SIG-M5 treated with dmso at 0.1 percent for 504 hours (cell line): ENCODE measurements around the gene SYNJ2.

Source experiments
- DNase-seq: peaks from one replicate; lab custom pipeline; 2025; ENCODE audit not compliant: unreplicated experiment; lab: John Stamatoyannopoulos, UW

The SYNJ2 gene

DNA sequence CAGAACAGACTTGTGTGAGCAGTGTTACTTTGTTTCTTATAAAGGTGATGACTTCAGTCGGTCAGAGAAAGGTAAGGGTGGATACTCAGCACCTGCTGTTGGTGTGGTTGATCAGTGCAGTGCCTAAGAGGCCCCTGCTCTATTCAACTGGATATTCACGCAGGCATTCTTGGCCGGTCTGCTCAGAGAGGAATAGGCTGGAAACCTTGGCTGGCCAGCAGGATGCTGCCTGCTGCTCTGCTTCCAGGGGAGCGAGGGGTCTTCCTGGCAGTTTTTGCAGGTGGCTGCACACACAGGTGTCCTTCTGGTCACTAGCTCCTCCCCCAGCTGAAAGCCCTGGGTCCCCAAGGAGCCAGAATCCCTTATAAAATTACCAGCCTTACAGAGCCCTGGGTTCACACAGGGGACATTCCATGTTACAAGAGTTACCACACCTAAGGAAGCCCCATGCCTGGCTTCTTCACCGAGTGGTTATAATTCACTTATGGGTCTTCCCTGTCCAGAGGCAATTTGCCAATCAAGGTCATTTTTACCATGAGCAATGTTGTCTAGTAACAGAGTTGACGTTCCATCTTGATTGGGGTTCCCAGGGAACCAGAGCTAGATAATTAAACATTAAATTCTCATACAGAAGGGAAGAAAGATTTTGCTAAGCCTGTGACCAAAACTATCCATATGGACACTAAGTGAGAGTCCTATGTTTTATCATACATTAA is 16.4 kb downstream of the SYNJ2 start:
- DNase-seq: no peak

DNA sequence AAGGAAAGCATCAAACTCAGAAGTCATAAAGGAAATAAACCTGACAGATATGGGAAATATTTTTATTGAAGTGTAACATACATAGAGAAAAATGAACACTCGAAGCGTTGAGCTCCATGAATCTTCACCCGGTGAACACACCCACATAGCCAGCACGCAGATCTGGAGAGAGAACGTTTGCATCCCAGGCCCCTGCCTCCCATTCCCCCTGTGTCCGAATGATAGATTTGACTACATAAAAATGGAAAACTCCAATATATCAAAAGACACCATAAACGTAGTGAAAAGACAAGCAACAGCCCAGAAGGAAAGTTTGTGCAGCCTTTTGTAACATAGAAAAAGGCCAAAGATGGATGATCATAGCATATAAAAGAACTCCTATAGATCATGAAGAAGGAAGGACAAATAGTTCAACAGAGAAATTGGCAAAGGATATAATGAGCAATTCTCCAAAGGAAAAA is 17.1 kb downstream of the SYNJ2 start:
- no peak for DNase-seq

DNA sequence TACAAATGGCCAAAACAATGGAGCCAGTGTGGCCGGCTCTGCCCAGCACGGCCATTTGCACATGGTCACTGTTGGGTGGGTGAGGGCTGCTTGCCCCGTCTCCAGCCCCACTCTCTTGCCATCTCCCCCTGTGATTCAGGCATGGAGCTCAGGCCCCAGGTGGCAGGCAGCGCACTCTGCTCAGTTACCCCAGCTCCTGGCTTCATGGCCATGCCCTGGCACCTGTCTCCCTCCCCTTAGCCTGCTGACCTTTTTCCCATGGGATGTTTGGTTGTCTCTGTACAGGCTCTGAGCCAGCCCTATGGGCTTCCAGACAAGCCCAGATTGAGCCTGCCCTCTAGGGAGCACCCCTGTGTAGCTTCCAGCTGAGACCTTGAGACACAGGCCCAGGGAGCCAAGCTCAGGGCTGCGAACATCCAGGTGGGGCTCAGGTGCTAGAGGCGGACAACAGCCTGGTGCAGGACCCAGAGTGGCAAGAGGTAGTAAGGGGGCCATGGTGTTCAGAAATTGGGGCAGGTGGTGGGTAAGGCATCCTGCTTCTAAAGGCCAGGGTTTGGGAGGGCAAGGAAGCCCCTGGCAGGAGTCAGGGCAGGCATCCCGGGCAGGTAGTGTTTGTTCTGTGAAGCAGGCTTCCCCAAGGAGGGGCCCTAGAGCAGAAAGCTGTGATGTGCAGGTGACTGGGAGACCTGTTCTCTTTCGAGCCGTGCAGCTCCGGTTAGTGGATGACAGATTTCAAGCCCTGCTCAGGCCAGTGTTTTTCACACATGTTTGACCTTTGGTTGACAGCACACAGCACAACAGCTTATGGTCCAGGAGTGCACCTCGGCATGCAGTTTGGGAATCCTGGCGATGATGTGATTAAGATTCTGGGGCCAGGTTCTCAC is 17.7 kb downstream of the SYNJ2 start:
- DNase-seq: no peak

DNA sequence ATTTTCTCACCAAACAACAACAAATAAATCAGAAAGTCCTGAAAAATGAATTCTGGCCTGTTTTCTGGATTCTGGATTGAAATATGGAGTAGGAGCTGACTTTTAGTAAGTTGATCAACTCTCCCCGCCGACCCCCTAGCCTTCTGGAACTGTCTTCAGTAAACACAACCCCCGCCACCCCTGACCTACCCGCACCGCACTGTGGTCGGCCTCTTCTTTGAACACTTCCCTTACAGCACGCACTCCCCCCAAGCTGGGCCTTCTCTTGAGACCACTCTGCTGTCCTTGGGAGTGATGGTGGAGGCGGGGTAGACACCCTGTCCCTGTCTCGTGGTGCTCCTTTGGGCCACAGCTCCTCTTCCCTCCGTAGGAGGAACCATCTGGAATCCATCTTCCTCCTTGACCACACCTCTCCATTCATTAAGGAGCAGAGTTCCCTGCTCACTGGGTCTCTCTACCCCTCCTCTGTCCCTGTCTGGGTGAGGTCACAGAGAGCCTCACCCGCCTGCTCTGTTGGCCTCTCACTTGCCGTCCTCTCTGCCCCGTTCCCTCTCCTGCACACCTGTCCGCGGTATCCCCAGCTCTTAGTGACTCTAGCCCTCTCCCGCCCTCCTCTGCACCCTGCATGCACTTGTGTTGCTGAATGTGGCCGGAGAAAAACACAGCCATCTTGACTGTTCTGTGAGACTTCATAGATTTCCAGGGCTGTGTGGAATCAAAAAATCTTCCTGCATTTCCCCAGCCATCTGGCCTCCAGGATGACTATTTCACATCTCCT is 19.1 kb downstream of the SYNJ2 start:
- DNase-seq: no peak

DNA sequence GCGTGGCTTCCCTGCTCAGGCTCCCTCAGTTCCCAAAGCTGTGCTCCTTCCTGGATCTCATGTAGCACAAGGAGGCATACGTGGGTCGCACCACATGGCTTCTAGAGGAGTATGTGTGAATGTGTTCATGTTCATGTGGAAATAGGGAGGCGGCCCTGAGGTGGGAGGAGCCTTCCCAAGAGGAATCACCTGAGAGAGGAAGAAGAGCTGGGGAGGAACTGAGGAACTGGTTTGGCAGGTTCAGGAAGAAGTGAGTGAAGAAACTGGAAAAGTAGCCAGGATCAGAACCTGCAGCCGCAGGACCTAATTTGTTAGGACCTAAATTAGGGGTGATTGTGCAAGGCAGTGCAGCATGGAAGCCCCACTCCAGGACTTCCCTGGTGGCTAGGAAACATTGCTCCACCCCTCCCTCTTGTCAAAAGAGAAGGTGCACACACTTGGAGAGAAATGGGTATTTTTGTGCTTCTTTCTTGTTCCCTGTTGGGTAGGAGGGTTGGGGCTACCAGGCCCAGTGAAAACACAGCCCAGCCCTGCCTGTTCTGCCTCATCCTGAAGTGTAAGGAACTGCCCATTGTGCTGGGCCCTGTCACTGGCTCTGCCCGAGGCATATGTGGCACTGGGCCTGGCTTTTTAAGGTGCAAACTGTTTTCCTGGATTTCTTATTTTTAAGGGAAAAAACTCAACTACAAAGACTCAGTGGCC is 20.7 kb downstream of the SYNJ2 start:
- no peak for DNase-seq

DNA sequence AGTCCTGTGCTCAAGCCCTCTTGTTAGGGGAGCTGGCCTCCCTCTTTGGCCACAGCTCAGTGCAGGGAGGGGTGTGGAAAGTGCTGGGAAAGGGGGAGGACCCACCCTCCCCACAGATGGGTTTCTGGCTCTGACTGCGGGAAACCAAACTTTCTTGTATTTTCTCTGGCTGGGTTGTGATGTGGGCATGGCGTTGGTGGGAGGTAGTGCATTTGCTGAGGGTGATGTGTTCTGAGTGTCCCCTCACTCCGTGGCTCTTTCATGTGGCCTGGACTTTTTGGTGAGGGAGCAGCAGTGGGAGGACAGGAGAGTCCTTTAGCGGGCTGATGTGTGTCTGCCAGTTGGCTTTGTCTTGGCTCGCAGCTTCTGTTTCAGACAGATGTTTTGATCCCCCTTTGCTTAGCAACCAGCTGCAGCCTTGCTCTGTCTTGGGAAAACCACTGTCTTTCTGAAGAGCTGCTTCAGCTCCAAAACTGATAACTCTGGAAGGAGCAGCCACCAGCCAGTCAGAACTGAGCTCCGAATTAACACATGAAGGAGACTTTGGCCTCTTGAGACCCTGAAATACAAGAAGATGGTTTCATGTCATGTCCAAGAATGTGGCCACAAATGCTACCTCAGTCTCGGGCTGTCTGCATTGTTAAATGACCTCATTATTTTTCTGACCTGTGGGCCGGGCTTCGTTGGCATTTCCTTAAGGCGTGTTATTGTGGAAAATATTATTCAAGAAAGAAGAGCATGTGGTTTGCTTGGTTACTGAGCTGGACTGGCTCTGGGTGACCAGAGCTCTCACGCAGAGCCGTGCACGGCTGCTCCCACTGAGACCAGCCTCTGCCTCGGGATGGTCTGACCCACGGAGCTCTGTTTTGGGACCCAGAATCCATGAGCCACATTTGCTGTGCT is 21.5 kb downstream of the SYNJ2 start:
- no peak for DNase-seq

DNA sequence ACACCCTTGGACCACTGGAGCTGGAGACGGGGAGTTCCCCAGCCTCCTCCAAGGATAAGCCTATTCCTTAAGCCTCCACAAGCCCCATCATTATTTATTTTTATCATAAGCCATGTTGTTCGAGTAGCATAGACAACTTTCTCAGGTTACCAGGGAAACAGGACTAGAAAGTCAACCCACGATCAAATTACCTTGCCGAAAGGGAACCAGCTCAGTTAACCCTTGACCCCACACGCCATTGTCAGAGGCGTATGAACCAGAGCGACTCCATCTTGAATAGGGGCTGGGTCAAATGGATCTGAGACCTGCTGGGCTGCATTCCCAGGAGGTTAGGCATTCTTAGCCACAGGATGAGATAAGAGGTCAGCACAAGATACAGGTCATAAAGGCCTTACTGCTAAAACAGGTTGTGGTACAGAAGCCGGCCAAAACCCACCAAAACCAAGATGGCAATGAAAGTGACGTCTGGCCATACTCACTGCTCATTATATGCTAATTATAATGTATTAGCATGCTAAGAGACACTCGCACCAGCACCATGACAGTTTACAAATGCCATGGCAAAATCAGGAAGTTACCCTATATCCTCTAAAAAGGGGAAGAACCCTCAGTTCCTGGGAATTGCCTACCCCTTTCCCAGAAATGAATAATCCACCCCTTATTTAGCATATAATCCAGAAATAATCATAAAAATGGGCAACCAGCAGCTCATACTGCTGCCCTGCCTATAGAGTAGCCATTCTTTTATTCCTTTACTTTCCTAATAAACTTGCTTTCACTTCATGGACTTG is 22.4 kb downstream of the SYNJ2 start:
- no peak for DNase-seq

DNA sequence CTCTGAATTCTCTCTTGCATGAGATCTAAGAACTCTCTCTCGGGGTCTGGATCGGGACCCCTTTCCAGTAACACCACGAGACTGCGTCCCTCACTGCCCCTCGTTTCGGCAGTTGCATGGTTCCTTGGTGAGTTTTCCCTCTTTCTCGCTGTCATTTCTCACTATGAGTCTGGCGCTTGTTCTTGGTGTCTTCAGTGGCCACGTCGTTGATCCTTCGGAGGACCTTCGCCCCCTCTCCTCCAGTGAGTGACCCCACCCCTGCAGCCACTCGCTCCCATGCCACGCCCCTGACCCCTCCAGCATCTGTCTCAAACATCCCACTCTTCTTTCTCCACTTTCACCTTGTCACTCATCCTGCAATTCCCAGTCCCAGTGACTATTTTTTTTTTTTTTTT is 23.0 kb downstream of the SYNJ2 start:
- DNase-seq: no peak

DNA sequence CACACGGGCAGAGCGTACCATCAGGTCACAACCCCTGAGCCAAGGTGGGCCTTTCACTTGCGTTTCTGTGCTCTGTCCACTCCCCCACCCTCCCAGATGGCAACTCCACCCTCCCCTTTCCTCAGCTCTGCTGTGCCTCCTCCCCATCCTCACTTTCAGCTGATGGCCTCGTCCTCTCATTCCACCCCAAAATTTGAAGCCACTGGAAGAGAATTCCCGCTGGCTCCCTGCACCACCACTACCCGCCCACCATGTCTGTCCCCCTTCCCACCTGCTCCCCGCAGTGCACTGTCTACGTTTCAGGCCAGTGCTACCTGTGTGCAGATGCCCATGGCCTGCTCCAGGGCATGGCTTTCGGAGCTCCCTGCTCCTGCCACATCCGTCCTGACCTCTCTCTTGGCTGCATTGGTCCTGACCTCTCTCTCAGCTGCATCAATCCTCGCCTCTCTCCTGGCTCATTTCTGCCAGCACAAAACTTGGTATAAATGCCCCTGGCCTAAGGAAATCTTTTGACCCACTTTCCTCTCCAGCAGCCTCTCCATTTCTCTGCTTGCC is 24.0 kb downstream of the SYNJ2 start:
- DNase-seq: no peak

DNA sequence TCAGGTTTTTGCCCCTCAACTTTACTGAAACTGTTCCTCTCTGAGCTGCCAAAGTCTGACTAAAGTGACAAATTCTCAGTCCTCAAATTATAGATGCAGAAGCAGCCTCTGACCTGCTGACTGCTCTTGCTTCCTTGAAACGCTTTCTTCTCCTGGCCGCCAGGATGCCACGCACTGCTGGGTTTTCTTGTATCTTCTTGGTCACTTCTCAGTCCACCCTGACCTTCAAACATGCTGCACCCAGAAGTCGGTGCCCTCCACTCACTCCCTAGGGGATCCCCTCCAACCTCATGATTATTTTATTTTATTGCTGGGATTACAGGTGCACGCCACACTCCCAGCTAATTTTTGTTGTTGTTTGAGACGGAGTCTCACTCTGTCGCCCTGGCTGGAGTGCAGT is 24.7 kb downstream of the SYNJ2 start:
- DNase-seq: no peak

DNA sequence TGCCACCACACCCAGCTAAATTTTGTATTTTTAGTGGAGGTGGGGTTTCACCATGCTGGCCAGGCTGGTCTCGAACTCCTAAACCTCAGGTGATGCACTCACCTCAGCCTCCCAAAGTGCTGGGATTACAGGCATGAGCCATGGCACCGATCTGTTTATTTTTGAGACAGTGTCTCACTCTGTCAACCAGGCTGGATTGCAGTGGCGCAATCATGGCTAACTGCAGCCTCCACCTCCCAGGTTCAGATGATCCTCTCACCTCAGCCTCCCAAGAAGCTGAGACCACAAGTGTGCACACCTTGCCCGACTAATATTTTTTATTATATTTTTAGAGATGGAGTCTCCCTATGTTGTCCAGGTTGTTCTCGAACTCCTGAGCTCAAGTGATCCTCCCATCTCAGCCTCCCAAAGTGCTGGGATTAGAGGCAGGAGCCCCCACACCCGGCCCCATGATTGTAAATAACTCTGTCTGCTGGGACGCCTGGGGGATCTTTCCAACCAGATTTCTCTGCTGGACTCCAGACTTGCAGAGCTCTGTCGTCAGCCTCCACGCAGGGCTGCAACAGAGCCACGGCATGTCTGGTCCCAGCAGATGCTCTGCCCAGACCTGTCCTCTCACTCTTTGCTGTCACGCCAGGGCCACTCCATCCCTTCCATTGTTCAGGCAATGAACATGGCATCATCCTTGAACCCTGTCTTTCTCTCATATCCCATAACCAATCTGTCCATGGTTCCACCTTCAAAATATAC is 25.3 kb downstream of the SYNJ2 start:
- DNase-seq: no peak

DNA sequence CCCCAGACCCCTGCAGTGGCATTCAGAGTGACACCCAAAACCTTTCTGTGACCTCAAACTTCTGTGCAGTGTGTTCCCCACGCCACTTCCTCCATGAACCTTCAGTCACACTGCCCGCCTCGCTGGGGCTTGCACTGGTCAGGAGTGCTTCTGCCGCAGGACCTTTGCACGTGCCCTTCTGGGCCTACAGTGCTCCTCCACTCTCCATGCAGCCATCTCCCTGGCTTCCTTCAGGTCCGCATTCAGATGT is 27.1 kb downstream of the SYNJ2 start:
- DNase-seq: no peak

DNA sequence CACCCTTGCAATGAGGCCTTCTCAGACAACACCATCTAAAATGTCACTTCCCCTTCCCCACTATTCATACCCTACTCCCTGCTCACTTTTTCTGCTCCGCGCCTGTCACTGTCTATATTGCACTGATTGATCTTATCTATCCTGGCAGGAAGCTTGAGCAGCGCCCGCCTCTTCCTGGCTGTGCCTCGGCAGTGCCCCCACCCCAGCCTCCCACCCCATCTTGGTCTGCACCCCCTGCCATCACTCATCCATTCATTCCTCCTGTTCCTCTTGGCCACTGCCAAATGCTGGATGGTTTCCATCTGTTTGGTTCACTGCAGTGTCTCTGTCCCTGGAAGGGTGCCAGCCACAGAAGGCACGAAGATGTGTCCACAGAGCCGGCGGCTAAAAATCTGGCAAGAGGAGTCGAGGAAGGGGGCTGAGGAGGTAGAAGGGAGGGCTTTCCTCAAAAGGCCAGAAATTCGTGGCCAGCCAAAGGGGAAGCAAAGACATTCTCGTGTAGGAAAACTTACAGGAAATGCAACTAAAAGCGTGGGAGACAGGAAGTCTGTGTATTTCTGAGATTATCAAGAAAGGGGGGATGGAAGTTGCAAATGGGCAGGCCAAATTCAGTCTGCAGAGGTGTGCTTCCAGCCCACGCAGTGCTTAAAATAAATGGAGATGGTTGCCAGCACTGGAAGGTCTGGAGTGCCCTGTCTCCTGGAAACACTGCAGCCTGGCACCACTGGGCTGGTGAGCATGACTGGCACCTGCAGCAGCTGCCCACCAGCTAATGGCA is 27.6 kb downstream of the SYNJ2 start:
- DNase-seq: no peak

DNA sequence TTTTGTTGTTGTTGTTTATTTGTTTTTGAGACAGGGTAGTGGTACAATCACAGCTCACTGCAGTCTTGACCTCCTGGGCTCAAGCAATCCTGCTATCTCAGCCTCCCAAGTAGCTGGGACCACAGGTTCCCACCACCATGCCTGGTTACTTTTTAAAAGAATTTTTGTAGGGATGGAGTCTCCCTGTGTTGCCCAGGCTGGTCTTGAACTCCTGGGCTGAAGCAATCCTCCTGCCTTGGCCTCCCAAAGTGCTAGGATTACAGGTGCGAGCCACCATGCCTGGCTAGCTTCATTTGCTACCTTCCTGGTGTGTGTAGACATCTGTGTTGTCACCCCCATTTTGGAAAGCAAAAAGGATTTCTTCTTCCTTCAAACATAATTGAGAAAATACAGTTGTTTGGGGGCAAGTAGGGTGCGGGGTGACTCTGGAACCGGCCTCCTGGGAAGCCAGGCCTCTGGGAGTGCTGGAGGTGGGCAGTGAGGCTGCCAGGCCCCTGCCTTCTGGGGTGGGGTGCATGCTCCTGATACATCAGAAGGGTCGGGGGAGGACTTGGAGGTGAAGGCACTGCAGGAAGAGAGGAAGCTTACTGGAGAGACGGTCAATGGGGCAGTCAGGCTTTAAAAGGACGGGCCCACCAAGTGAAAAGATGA is 28.4 kb downstream of the SYNJ2 start:
- DNase-seq: no peak

DNA sequence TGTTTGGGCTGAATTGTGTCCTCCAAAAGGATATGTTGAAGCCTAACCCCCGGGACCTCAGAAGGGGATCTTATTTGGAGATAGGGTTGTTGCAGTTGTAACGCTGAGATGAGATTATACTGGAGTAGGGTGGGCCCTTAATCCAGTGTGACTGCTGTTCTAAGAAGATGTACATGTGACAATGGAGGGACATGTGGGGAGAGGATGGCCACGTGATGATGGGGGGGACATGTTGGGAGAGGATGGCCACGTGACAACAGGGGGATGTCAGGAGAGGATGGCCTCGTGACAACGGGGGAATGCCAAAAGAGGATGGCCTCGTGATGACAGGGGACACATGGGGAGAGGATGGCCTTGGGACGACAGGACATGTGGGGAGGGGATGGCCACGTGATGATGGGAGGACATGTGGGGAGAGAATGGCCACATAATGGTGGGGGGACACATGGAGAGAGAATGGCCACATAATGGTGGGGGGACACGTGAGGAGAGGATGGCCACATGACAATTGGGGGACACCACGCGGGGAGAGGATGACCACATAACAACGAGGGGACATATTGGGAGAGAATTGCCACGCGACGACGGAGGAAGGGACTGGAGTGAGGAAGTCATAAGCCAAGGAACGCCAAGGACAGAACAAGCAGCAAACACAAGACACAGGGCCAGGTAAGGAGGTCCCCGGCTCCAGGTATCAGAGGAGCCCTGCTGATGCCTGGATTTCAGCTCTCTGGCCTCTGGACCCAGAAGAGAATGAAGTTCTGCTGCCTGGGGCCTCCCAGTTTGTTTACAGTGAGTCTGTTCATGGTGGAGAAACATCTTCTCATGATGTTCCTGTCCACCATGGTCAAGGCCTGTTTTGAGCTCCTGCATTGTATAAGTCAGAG is 29.2 kb downstream of the SYNJ2 start:
- no peak for DNase-seq

DNA sequence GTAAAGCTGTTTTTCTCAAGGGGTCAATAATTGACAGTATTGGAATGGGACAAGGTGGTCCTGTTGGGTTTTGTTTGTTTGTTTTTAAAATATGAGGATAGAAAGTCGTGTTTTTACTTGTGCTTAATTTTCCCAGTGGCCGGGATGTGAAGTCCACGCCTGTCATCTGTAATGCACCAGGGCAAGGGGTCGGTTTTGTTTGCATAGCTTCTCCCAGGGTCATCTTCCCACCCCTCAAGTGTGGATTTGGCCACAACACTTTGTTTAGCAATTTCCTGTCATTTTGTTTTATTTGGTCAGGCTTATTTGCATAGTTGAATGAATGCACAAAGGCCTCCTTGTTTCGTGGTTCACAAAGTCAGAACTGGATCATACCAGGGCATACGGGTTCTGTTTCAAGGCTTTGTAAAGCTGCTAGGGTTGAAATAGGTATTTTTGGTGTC is 29.8 kb downstream of the SYNJ2 start:
- no peak for DNase-seq
